ENCODE results near the gene FEV.

- TF ChIP-seq CTCF (IDR thresholded peaks at IDR 0.05; ENCODE audit: low read depth, low read length) (no peak), MAX (IDR thresholded peaks at IDR 0.05; ENCODE audit: low read depth, low read length) (no peak), POLR2A (IDR thresholded peaks at IDR 0.05; ENCODE audit: extremely low read depth, insufficient read length) (no peak)
These were observed 13.5 kb upstream of the FEV start for GRCh38 chr2:218998414-218999002.
